VCaP (cell line): Measurements from ENCODE around the gene NMUR2.

Experiments
- H3K27ac ChIP-seq: fragments of 450-650 bp; 2 replicates; pipeline ENCODE4 v1.5.1; 2017
- TF ChIP-seq, protein P1 (sequence below): fragments of 450-650 bp; conservative IDR thresholded peaks from 2 replicates; pipeline ENCODE4 v1.5.1; 2017; ENCODE audit warnings: mild to moderate bottlenecking, moderate library complexity

Gene NMUR2

DNA sequence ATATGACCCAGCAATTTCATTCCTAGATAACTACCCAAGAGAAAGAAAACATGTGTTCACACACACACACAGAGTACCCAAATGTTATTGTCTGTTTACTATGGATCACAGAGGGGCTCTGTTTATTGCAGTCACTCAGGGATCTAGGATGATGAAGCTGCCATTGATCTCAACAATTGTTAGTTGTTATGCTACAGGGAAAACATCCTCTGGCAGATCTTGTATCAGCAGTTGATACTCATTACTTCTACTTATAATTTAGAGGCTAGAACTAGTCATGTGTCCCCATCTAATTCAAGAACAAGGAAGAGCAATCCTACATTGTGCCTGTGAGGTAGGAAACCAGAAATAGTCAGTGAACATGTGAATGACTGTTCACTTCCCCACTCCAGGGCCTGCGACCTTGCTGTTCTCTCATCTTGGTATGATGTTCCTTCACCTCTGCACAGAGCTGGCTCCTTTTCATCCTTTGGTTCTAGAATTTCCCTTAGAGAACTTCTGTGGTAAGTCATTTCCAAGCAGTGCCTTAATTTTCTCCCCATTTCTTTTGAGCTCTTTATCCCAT is 30.3 kb downstream of the NMUR2 start:
- H3K27ac ChIP-seq: no peak overlapping the region
- TF ChIP-seq, protein P1, sequence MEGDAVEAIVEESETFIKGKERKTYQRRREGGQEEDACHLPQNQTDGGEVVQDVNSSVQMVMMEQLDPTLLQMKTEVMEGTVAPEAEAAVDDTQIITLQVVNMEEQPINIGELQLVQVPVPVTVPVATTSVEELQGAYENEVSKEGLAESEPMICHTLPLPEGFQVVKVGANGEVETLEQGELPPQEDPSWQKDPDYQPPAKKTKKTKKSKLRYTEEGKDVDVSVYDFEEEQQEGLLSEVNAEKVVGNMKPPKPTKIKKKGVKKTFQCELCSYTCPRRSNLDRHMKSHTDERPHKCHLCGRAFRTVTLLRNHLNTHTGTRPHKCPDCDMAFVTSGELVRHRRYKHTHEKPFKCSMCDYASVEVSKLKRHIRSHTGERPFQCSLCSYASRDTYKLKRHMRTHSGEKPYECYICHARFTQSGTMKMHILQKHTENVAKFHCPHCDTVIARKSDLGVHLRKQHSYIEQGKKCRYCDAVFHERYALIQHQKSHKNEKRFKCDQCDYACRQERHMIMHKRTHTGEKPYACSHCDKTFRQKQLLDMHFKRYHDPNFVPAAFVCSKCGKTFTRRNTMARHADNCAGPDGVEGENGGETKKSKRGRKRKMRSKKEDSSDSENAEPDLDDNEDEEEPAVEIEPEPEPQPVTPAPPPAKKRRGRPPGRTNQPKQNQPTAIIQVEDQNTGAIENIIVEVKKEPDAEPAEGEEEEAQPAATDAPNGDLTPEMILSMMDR: no peak

DNA sequence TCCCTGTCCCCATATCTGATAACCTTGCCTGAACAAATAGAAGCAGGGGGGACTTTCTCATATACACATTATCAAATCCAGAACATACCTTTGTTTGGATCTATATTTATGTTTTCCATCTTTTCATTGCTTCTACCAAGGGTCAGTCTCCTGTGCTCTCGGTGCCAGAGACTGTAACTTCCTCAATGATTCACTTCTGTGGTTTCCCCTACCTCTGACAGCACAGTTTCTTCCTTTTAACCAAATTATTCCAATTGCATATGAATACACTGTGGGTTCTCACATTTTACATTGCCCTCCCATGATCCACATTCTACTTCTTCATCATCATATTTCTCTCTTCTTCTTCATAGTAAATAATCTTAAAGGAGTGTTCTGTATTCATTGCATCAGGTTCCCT is 32.2 kb downstream of the NMUR2 start:
- no peak overlapping the region for H3K27ac ChIP-seq
- TF ChIP-seq, protein P1: no peak

DNA sequence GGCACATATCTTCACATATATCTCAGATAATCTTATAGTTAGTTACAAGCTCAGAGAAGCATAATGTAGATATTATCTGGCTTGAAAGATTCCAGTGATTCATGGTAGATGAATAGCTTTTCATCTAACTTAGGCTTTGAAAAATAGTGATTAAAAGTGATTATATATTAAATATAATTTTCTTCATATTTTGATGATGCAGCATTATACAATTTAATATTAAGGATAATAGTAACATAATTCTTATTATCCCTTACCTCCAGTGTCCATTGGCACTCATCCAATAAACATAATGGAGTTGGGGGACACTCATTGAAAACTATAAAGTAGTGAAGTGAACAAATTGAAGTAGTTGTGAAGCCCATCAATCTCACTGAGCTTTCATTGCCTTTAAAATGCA is 35.8 kb downstream of the NMUR2 start:
- no peak overlapping the region for H3K27ac ChIP-seq
- TF ChIP-seq, protein P1: no peak

DNA sequence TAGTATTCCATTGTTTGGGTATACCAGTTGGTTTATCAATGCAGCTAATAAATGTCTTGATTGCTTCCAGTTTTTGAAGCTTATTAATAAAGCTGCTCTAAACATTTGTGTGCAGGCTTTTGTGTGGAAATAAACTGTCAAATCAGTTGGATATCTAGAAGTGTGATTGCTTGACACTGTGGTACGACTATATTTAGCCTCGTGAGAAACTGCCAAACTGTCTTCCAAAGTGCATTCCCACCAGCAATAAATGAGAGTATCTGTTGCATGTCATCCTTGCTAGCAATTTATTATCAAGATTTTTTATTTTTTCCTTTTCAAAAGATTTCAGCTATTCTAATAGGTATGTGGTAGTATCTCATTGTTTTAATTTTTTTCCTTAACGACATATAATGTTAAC is 37.5 kb downstream of the NMUR2 start:
- TF ChIP-seq, protein P1: no peak
- H3K27ac ChIP-seq: no peak overlapping the region

DNA sequence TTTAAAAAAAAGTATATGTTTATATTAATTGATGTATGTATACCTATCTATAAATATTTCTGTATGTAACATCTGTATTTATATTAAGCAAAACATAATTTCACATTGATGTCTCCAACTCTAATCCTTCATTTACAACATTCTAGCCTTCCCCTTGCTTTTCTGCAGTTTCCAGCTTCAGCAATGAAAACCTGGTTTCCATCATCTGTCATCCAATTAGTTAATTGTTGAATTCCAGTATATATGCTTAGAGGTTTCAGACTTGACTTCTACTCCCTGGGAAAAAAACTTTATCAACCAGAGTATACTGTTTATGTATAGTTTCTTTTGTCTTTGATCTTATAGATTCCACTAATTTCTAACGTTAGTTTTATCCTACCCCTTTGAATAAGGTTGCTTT is 38.4 kb downstream of the NMUR2 start:
- H3K27ac ChIP-seq: no peak overlapping the region
- TF ChIP-seq, protein P1: no peak

DNA sequence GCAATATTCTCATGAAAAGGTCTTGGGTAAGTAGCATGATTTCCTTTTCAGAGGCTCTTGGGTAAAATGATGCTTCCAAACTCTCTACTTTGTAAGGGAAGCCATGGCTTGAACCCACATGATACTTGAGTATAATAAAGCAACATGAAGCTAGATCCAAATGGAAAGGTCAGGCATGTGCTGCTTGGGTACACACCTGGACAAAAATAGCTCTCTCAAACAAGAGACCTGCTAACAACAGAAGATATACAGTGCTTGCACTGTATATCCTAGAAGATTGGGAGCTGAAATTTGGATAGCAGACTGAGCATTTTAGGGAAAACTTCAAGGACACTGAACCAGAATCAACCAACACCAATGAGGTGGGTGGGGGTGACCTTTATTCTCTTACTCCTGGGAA is 40.2 kb downstream of the NMUR2 start:
- no peak overlapping the region for H3K27ac ChIP-seq
- TF ChIP-seq, protein P1: no peak

DNA sequence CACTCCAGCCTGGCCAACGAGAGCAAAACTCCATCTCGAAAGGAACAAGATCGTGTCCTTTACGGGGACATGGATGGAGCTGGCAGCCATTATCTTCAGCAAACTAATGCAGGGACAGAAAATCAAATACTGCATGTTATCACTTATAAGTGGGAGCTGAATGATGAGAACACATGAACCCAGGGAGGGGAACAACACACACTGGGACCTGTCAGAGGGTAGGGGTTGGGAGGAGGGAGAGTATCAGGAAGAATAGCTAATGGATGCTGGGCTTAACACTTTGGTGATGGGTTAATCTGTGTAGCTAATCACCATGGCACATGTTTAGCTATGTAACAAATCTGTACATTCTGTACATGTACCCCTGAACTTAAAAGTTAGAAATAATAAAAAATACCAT is 40.9 kb downstream of the NMUR2 start:
- no peak overlapping the region for H3K27ac ChIP-seq
- TF ChIP-seq, protein P1: no peak
